Immature natural killer cell (primary cell): Measurements from ENCODE around the gene SH3PXD2A. TPM values are rescaled to one million over a fixed set of nuclear protein-coding genes. Genes with fewer than 3 reads are reported as not detected.

Experiments used
- DNase-seq, 3 donors: peaks; one replicate each; pipeline ENCODE4 v3.0.0; 2022; ENCODE audit warnings: mixed read lengths in 1 of 3
- H3K27ac Mint-ChIP-seq, 6 donors: one replicate each; pipeline ENCODE4 v1.8.0; 2020; ENCODE audit warnings: mixed read lengths in 6 of 6, mild to moderate bottlenecking in 5 of 6, inconsistent platforms in 4 of 6, moderate library complexity in 3 of 6
- H3K27me3 Mint-ChIP-seq, 3 donors: one replicate each; pipeline ENCODE4 v1.8.0; 2020 to 2021; ENCODE audit warnings: low read depth in 3 of 3, mild to moderate bottlenecking in 3 of 3, mixed read lengths in 3 of 3, moderate library complexity in 3 of 3, inconsistent platforms in 1 of 3
- H3K36me3 Mint-ChIP-seq, 3 donors: one replicate each; pipeline ENCODE4 v1.8.0; 2020; ENCODE audit warnings: mixed read lengths in 3 of 3, inconsistent platforms in 2 of 3, mild to moderate bottlenecking in 2 of 3
- H3K4me1 Mint-ChIP-seq, 2 donors: one replicate each; pipeline ENCODE4 v1.8.0; 2020; ENCODE audit warnings: inconsistent platforms in 2 of 2, mild to moderate bottlenecking in 2 of 2, mixed read lengths in 2 of 2, moderate library complexity in 1 of 2
- H3K4me3 Mint-ChIP-seq, 5 donors: one replicate each; pipeline ENCODE4 v1.8.0; 2020; ENCODE audit warnings: mild to moderate bottlenecking in 5 of 5, mixed read lengths in 5 of 5, inconsistent platforms in 3 of 5, moderate library complexity in 3 of 5
- H3K9me3 Mint-ChIP-seq, 6 donors: one replicate each; pipeline ENCODE4 v1.8.0; 2020; ENCODE audit warnings: mild to moderate bottlenecking in 6 of 6, mixed read lengths in 6 of 6, inconsistent platforms in 4 of 6, moderate library complexity in 3 of 6
- polyA plus RNA-seq, 3 donors: library from polyadenylated mRNA; unstranded; fragments of 300-500 nt; fragmentation: Illumina TruSeq; gene quantifications; one replicate each; pipeline ENCODE4 v1.2.3, GENCODE V29; 2021

The SH3PXD2A gene
- polyA plus RNA-seq, 3 donors from 2014 or later: 0.07 to 0.43 TPM; not detected in 1

- no peaks in the 10 kb centered on the region for H3K36me3 Mint-ChIP-seq
- H3K9me3 Mint-ChIP-seq: no peaks in the 10 kb centered on the region
- DNase-seq: no peak
- peaks cover 2 to 8% (median 8%) of the 10 kb centered on the region in 3 donors for H3K27me3 Mint-ChIP-seq
- H3K4me3 Mint-ChIP-seq: no peak overlapping the region
- H3K4me1 Mint-ChIP-seq: no peaks in the 10 kb centered on the region
- peak overlapping the region in 1 of 6 donors; percentile 46 for H3K27ac Mint-ChIP-seq
Measured at GRCh38 chr10:103791291-103791690, 64.1 kb downstream of the SH3PXD2A start.

- no peaks in the 10 kb centered on the region for H3K9me3 Mint-ChIP-seq
- peak overlapping the region in 1 of 6 donors; percentile 5 for H3K27ac Mint-ChIP-seq
- peaks cover 2 to 8% (median 8%) of the 10 kb centered on the region in 3 donors for H3K27me3 Mint-ChIP-seq
- H3K36me3 Mint-ChIP-seq: no peaks in the 10 kb centered on the region
- H3K4me1 Mint-ChIP-seq: no peaks in the 10 kb centered on the region
- DNase-seq: no peak
- H3K4me3 Mint-ChIP-seq: no peak overlapping the region
Measured at GRCh38 chr10:103790580-103790979, 64.8 kb downstream of the SH3PXD2A start.

- Mint-ChIP-seq H3K4me1 (no peaks in the 10 kb centered on the region), H3K4me3 (no peak overlapping the region), H3K27me3 (peaks cover 1 to 10% (median 6%) of the 10 kb centered on the region in 3 donors), H3K36me3 (no peaks in the 10 kb centered on the region), H3K9me3 (no peaks in the 10 kb centered on the region), H3K27ac (no peak overlapping the region)
- DNase-seq: no peak
Measured at GRCh38 chr10:103789771-103790201, 65.6 kb downstream of the SH3PXD2A start.

- H3K9me3 Mint-ChIP-seq: no peaks in the 10 kb centered on the region
- no peak overlapping the region for H3K27ac Mint-ChIP-seq
- H3K4me1 Mint-ChIP-seq: no peaks in the 10 kb centered on the region
- peaks cover 3 to 13% (median 6%) of the 10 kb centered on the region in 3 donors for H3K27me3 Mint-ChIP-seq
- no peak for DNase-seq
- H3K36me3 Mint-ChIP-seq: no peaks in the 10 kb centered on the region
- no peak overlapping the region for H3K4me3 Mint-ChIP-seq
Measured at GRCh38 chr10:103789161-103789560, 66.2 kb downstream of the SH3PXD2A start.

- H3K4me3 Mint-ChIP-seq: no peak overlapping the region
- no peaks in the 10 kb centered on the region for H3K4me1 Mint-ChIP-seq
- peaks cover 0 to 6% (median 0%) of the 10 kb centered on the region in 3 donors for H3K36me3 Mint-ChIP-seq
- H3K27me3 Mint-ChIP-seq: peaks cover 1 to 21% (median 4%) of the 10 kb centered on the region in 3 donors
- no peaks in the 10 kb centered on the region for H3K9me3 Mint-ChIP-seq
- no peak overlapping the region for H3K27ac Mint-ChIP-seq
- DNase-seq: no peak
Measured at GRCh38 chr10:103787331-103787730, 68.0 kb downstream of the SH3PXD2A start.

- Mint-ChIP-seq H3K4me1 (no peaks in the 10 kb centered on the region), H3K27ac (no peak overlapping the region), H3K9me3 (no peaks in the 10 kb centered on the region), H3K4me3 (no peak overlapping the region), H3K27me3 (peaks cover 0 to 22% (median 5%) of the 10 kb centered on the region in 3 donors), H3K36me3 (peaks cover 0 to 7% (median 0%) of the 10 kb centered on the region in 3 donors)
- no peak for DNase-seq
Measured at GRCh38 chr10:103786020-103786419, 69.4 kb downstream of the SH3PXD2A start.

- Mint-ChIP-seq H3K27ac (no peak overlapping the region), H3K4me1 (no peaks in the 10 kb centered on the region), H3K4me3 (no peak overlapping the region), H3K27me3 (peaks cover 0 to 22% (median 5%) of the 10 kb centered on the region in 3 donors), H3K36me3 (peaks cover 0 to 10% (median 0%) of the 10 kb centered on the region in 3 donors), H3K9me3 (no peaks in the 10 kb centered on the region)
- no peak for DNase-seq
Measured at GRCh38 chr10:103784723-103785418, 70.5 kb downstream of the SH3PXD2A start.

GRCh38 chr10:103784089-103784488 is 71.3 kb downstream of the SH3PXD2A start:
- H3K9me3 Mint-ChIP-seq: no peaks in the 10 kb centered on the region
- peaks cover 0 to 22% (median 5%) of the 10 kb centered on the region in 3 donors for H3K27me3 Mint-ChIP-seq
- no peak overlapping the region for H3K4me3 Mint-ChIP-seq
- DNase-seq: no peak
- H3K36me3 Mint-ChIP-seq: peaks cover 0 to 10% (median 0%) of the 10 kb centered on the region in 3 donors
- no peak overlapping the region for H3K27ac Mint-ChIP-seq
- no peaks in the 10 kb centered on the region for H3K4me1 Mint-ChIP-seq

- Mint-ChIP-seq H3K27ac (no peak overlapping the region), H3K36me3 (peaks cover 0 to 10% (median 0%) of the 10 kb centered on the region in 3 donors), H3K4me1 (no peaks in the 10 kb centered on the region), H3K4me3 (no peak overlapping the region), H3K9me3 (no peaks in the 10 kb centered on the region), H3K27me3 (peaks cover 0 to 22% (median 5%) of the 10 kb centered on the region in 3 donors)
- no peak for DNase-seq
Measured at GRCh38 chr10:103783681-103784080, 71.7 kb downstream of the SH3PXD2A start.

- no peak for DNase-seq
- Mint-ChIP-seq H3K4me3 (no peak overlapping the region), H3K36me3 (peaks cover 0 to 10% (median 0%) of the 10 kb centered on the region in 3 donors), H3K9me3 (no peaks in the 10 kb centered on the region), H3K4me1 (no peaks in the 10 kb centered on the region), H3K27me3 (peaks cover 0 to 20% (median 5%) of the 10 kb centered on the region in 3 donors), H3K27ac (no peak overlapping the region)
Measured at GRCh38 chr10:103781329-103782061, 73.9 kb downstream of the SH3PXD2A start.

GRCh38 chr10:103780242-103781149 is 74.9 kb downstream of the SH3PXD2A start:
- no peaks in the 10 kb centered on the region for H3K9me3 Mint-ChIP-seq
- H3K4me1 Mint-ChIP-seq: no peaks in the 10 kb centered on the region
- no peak overlapping the region for H3K27ac Mint-ChIP-seq
- no peak for DNase-seq
- peaks cover 0 to 10% (median 0%) of the 10 kb centered on the region in 3 donors for H3K36me3 Mint-ChIP-seq
- H3K27me3 Mint-ChIP-seq: peaks cover 0 to 20% (median 5%) of the 10 kb centered on the region in 3 donors
- H3K4me3 Mint-ChIP-seq: no peak overlapping the region

- Mint-ChIP-seq H3K9me3 (no peaks in the 10 kb centered on the region), H3K36me3 (peaks cover 0 to 10% (median 0%) of the 10 kb centered on the region in 3 donors), H3K27ac (no peak overlapping the region), H3K4me3 (no peak overlapping the region), H3K27me3 (peaks cover 0 to 17% (median 2%) of the 10 kb centered on the region in 3 donors), H3K4me1 (no peaks in the 10 kb centered on the region)
- DNase-seq: no peak
Measured at GRCh38 chr10:103778358-103779139, 76.8 kb downstream of the SH3PXD2A start.
